ENCODE results near the gene SMOC1.

DNA sequence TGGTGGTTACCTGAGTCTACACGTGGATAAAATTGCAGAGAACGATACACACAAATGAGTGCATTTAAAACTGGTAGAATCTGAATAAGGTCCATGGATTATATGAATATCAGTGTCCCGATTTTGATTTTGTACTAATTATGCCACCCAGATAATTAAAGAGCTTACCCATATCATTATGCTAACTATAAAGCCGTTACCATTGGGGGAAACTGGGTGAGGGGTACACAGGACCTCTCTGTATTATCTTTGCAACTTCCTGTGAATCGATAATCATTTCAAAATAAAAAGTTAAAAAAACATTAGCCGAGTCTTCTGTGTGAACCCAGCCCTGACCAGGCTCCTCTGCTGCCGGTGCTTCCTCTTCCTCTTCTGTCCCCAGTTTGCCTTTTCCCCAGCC, 107.1 kb downstream of the SMOC1 start:
- TF ChIP-seq CTCF (IDR thresholded peaks at IDR 0.05) (no peak), ZFX (IDR thresholded peaks at IDR 0.05; ENCODE audit: borderline replicate concordance) (no peak)
